Neuronal stem cell (in vitro differentiated cells): ENCODE measurements around the gene SIVA1.
A peak's percentile ranks its signal among the peaks of the same experiment; 100 is the strongest.

ENCODE experiments used
- DNase-seq: peaks from one replicate; pipeline ENCODE4 v3.0.0-alpha.2; 2013; ENCODE audit warnings: low spot score
- H2AFZ ChIP-seq: one replicate; pipeline ENCODE4 v1.6.1; 2013; ENCODE audit warnings: mild to moderate bottlenecking, low read length, inconsistent platforms
- H2AK5ac ChIP-seq: 2 replicates; pipeline ENCODE4 v1.6.1; 2013; ENCODE audit warnings: low read depth, mild to moderate bottlenecking, inconsistent platforms, low read length, moderate library complexity, mixed read lengths
- H2BK120ac ChIP-seq: 2 replicates; pipeline ENCODE4 v1.6.1; 2013; ENCODE audit warnings: low read depth, mild to moderate bottlenecking, inconsistent platforms, low read length, moderate library complexity, mixed read lengths
- H2BK12ac ChIP-seq: one replicate; pipeline ENCODE4 v1.6.1; 2013; ENCODE audit warnings: low read length, inconsistent platforms
- H2BK15ac ChIP-seq: 2 replicates; pipeline ENCODE4 v1.6.1; 2013; ENCODE audit warnings: mild to moderate bottlenecking, low read length, inconsistent platforms, mixed read lengths
- H2BK5ac ChIP-seq: one replicate; pipeline ENCODE4 v1.6.1; 2013; ENCODE audit warnings: inconsistent platforms, mild to moderate bottlenecking, low read length, moderate library complexity
- H3K14ac ChIP-seq: one replicate; pipeline ENCODE4 v1.6.1; 2013; ENCODE audit warnings: low read length, inconsistent platforms
- H3K18ac ChIP-seq: 2 replicates; pipeline ENCODE4 v1.6.1; 2013; ENCODE audit warnings: low read length, inconsistent platforms
- H3K23ac ChIP-seq: 2 replicates; pipeline ENCODE4 v1.6.1; 2013; ENCODE audit warnings: low read depth, mild to moderate bottlenecking, mixed read lengths, low read length, inconsistent platforms; ENCODE audit not compliant: poor library complexity
- H3K27ac ChIP-seq: replicated peaks from 3 replicates; pipeline ENCODE4 v1.5.1; 2013; ENCODE audit warnings: low read length, inconsistent platforms
- H3K27me3 ChIP-seq, 3 experiments: 2 replicates each; pipeline ENCODE4 v1.6.1; 2013; ENCODE audit warnings: low read length in 3 of 3, mild to moderate bottlenecking in 2 of 3, inconsistent platforms in 1 of 3, low read depth in 1 of 3, mixed read lengths in 1 of 3, moderate library complexity in 1 of 3; ENCODE audit not compliant: control insufficient read depth in 3 of 3, insufficient read depth in 3 of 3
- H3K36me3 ChIP-seq, 2 donors: replicated peaks in 1 of 2; 2 replicates each; pipeline ENCODE4 v1.6.1; 2013; ENCODE audit warnings: low read length in 2 of 2; ENCODE audit not compliant: control insufficient read depth in 2 of 2, insufficient read depth in 2 of 2
- H3K4ac ChIP-seq: 2 replicates; pipeline ENCODE4 v1.6.1; 2013; ENCODE audit warnings: inconsistent platforms, mild to moderate bottlenecking, low read length, moderate library complexity
- H3K4me1 ChIP-seq, 2 donors: 1 replicate in 1 of 2; 2 replicates in 1 of 2; pipeline ENCODE4 v1.6.1; 2013; ENCODE audit warnings: low read length in 2 of 2, low read depth in 1 of 2; ENCODE audit not compliant: control insufficient read depth in 2 of 2, insufficient read depth in 1 of 2
- H3K4me2 ChIP-seq: one replicate; pipeline ENCODE4 v1.6.1; 2013; ENCODE audit warnings: mild to moderate bottlenecking, low read length, inconsistent platforms; ENCODE audit not compliant: insufficient read depth, poor library complexity, severe bottlenecking
- H3K4me3 ChIP-seq, 2 donors: 2 replicates each; pipeline ENCODE4 v1.5.1; 2013; ENCODE audit warnings: low read length in 2 of 2, mild to moderate bottlenecking in 2 of 2, inconsistent platforms in 1 of 2, moderate library complexity in 1 of 2
- H3K79me1 ChIP-seq: one replicate; pipeline ENCODE4 v1.6.1; 2013; ENCODE audit warnings: low read depth, mild to moderate bottlenecking, inconsistent platforms, low read length, moderate library complexity
- H3K9ac ChIP-seq: one replicate; pipeline ENCODE4 v1.6.1; 2013; ENCODE audit warnings: mild to moderate bottlenecking, low read depth, low read length, inconsistent platforms; ENCODE audit not compliant: poor library complexity
- H3K9me3 ChIP-seq, 2 donors: replicated peaks in 1 of 2; 2 replicates each; pipeline versions ENCODE3 to v1.6.1; 2013; ENCODE audit warnings: low read length in 2 of 2, mild to moderate bottlenecking in 2 of 2, inconsistent platforms in 1 of 2, low read depth in 1 of 2, mixed read lengths in 1 of 2, moderate library complexity in 1 of 2; ENCODE audit not compliant: control insufficient read depth in 2 of 2, insufficient read depth in 1 of 2
- H4K8ac ChIP-seq: one replicate; pipeline ENCODE4 v1.6.1; 2013; ENCODE audit warnings: low read depth, mild to moderate bottlenecking, inconsistent platforms, low read length, moderate library complexity
- H4K91ac ChIP-seq: one replicate; pipeline ENCODE4 v1.6.1; 2013; ENCODE audit warnings: low read length, low read depth, mild to moderate bottlenecking, inconsistent platforms; ENCODE audit not compliant: poor library complexity
- WGBS, 2 donors: extraction: QIAGEN DNeasy Blood & Tissue Kit; methylation state at CpG; one replicate each; pipeline ENCODE4 v1.1.7; 2013; ENCODE audit warnings: missing lambda C conversion rate in 2 of 2, mixed read lengths in 1 of 2; ENCODE audit not compliant: insufficient read length in 2 of 2, insufficient replicate concordance in 1 of 2; ENCODE audit errors: extremely low coverage in 2 of 2; 5-methylcytosine and 5-hydroxymethylcytosine counted together

The SIVA1 gene

DNA sequence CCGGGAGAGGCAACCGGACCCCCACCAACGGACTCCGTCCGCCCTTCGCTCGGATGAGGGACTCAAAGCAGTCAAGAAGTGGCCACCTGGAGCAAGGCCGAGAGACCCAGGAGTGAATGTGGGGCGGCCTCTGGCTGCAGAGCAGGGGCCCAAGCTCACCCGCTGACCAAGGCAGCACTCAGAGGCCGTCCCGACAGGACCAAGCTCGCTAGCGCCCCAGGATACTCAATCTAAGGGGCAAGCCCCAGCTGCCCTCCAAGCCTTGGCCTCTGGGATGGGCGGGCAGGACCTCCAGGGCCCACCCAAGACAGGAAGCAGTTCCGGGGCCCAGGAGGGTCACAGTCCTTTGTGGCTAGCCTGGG is 41.7 kb downstream of the SIVA1 start:
- H3K4me3 ChIP-seq: peak overlapping the region; percentile 80 to 89
- no peak overlapping the region for H2BK15ac ChIP-seq
- H3K4ac ChIP-seq: no peak overlapping the region
- peak overlapping the region; percentile 93 for H3K9ac ChIP-seq
- peak overlapping the region; percentile 70 for H2BK5ac ChIP-seq
- no peak overlapping the region for H4K8ac ChIP-seq
- H2BK12ac ChIP-seq: no peak overlapping the region
- H3K4me2 ChIP-seq: peak overlapping the region; percentile 90
- peak overlapping the region; percentile 28 for H2AFZ ChIP-seq
- no peak overlapping the region for H3K14ac ChIP-seq
- no peak overlapping the region for H2BK120ac ChIP-seq
- H2AK5ac ChIP-seq: peak overlapping the region; percentile 28
- no peak overlapping the region for H3K27ac ChIP-seq
- peaks cover 17 to 41% of the 10 kb centered on the region in 2 donors for H3K36me3 ChIP-seq
- peaks cover 36% of the 10 kb centered on the region for H3K79me1 ChIP-seq
- no peak overlapping the region for H4K91ac ChIP-seq
- peak overlapping the region; percentile 88 for H3K18ac ChIP-seq
- no CpG with 5 or more reads among the region's 16 CpGs for WGBS, 2 donors
- H3K9me3 ChIP-seq: no peaks in the 10 kb centered on the region
- no peak overlapping the region for H3K23ac ChIP-seq
- peaks cover 19 to 39% of the 10 kb centered on the region in 2 donors for H3K4me1 ChIP-seq
- peaks cover 0 to 39% (median 31%) of the 10 kb centered on the region in 3 experiments for H3K27me3 ChIP-seq
- DNase-seq: no peak

DNA sequence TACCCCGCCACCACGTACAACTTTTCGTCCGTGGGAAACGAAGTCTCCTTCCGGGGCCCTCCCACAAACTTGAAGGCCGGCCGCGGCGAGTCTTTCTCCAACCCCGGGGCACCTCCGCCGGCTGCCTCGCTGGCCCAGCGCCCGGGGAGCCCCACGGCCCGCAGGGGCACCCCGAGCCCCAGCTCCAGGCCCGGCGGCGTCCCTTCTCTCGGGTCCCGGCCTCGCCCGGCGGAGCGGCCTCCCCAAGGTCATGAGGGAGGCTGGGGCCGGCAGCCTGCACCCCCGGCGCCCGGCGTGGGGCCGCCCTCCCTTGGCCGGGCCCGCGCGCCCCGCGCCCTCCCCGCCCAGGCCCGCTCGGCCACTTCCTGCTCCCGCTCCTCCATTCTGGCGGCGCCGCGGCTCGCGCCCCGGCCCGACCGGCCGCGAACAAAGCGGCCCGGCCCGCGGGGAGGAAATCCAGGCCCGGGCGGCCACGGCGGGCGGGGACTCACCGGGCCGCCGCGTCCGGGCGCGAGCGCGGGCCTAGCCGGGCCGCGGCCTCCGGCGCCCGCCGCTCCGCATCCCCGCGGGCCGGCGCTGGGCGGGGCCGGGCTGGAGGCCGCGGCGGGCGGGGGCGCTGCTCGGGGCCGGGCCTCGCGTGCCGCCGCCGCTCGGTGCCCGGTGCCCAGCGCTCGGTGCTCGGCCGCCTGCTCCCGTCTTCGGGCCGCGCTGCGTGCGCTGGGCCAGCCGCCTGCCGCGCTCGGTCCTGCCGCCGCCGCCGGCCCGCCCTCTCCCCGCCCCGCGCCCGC is 42.2 kb downstream of the SIVA1 start, which contains the start of gene AKT1:
AKT1 (minus strand) TSS at position 756 of the 788 bp plus-strand sequence. CDS start 3,105 bp downstream, outside the sequence.
- Histone ChIP-seq H2BK15ac (no peak within 1 kb of the TSS), H3K79me1 (peaks cover 33% of the 10 kb centered on the region), H2BK120ac (no peak within 1 kb of the TSS), H2BK12ac (peak within 1 kb of the TSS; percentile 1), H3K27ac (no peak within 1 kb of the TSS), H3K9me3 (no peaks in the 10 kb centered on the region), H3K36me3 (peaks cover 14 to 35% of the 10 kb centered on the region in 2 donors), H3K4me2 (peak within 1 kb of the TSS; percentile 90), H3K4ac (no peak within 1 kb of the TSS), H2AFZ (peak within 1 kb of the TSS; percentile 92), H3K27me3 (peaks cover 3 to 44% (median 36%) of the 10 kb centered on the region in 3 experiments), H3K4me1 (peaks cover 23 to 41% of the 10 kb centered on the region in 2 donors), H4K91ac (no peak within 1 kb of the TSS), H3K23ac (no peak within 1 kb of the TSS), H3K9ac (peak within 1 kb of the TSS; percentile 93), H3K18ac (peak within 1 kb of the TSS; percentile 94), H4K8ac (no peak within 1 kb of the TSS), H2AK5ac (peak within 1 kb of the TSS; percentile 59), H3K4me3 (peak within 1 kb of the TSS; percentile 80 to 89), H3K14ac (peak within 1 kb of the TSS; percentile 57), H2BK5ac (peak within 1 kb of the TSS; percentile 70)
- DNase-seq: no peak
- WGBS, 2 donors: no CpG with 5 or more reads among the region's 124 CpGs

DNA sequence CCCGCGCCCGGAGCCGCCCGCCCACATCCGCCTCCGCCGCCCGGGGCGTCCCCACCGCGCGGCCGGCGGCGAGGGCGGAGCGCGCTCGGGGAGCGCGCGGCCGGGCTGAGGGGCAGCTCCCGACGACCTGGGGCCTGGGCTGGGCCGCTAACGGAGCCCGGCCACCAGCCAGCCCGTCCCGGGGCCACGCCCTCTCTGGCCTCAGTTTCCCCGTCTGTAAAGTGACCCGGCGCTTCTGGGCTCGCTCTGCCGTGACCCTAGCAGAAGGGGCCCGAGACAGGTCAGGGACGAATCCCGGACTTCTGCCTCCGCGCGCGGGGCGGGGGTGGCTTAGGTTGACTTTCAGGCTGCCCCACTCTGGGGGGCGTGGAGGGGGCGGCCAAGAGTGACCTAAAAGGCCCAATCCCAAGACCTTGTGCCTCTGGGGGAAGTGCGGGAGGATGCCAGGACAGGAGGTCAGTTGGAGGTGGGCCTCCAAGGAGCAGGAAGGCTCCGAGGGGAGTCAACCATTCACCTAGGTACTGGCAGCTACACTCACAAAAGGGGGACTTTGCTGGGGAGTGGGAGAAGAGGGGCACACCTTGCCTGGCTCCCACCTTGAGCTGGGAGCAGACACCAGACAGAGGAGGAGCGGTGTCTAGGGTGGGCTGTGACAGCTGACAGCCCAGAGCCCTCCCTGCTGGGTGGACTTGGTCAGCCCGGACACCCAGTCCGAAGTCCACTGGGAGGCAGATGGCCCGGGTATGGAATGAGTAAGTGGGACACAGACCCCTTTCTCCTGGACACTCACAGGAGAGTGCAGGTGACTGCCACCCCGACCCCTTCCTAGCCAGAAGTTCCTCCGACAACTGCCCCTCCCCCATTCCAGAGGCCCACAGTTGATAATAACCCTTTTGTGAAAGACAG is 43.1 kb downstream of the SIVA1 start:
- H3K9ac ChIP-seq: peak overlapping the region; percentile 50
- no CpG with 5 or more reads among the region's 55 CpGs for WGBS, 2 donors
- H3K4me3 ChIP-seq: peak overlapping the region; percentile 76 to 80
- peak overlapping the region; percentile 59 for H2AK5ac ChIP-seq
- H3K23ac ChIP-seq: no peak overlapping the region
- peaks cover 10 to 27% of the 10 kb centered on the region in 2 donors for H3K36me3 ChIP-seq
- H2BK120ac ChIP-seq: no peak overlapping the region
- peak overlapping the region; percentile 82 for H3K4me2 ChIP-seq
- H3K14ac ChIP-seq: peak overlapping the region; percentile 57
- peak overlapping the region; percentile 94 for H3K18ac ChIP-seq
- DNase-seq: no peak
- H2AFZ ChIP-seq: peak overlapping the region; percentile 92
- peaks cover 5 to 49% (median 38%) of the 10 kb centered on the region in 3 experiments for H3K27me3 ChIP-seq
- no peaks in the 10 kb centered on the region for H3K9me3 ChIP-seq
- H4K8ac ChIP-seq: no peak overlapping the region
- no peak overlapping the region for H4K91ac ChIP-seq
- H3K4ac ChIP-seq: no peak overlapping the region
- peaks cover 27% of the 10 kb centered on the region for H3K79me1 ChIP-seq
- H2BK5ac ChIP-seq: no peak overlapping the region
- H2BK12ac ChIP-seq: peak overlapping the region; percentile 1
- H2BK15ac ChIP-seq: no peak overlapping the region
- peaks cover 23 to 43% of the 10 kb centered on the region in 2 donors for H3K4me1 ChIP-seq
- no peak overlapping the region for H3K27ac ChIP-seq
